GM18870 (cell line): ENCODE measurements around the gene GTPBP2.

Experiments used
- ATAC-seq: cut with Tn5 transposase; IDR thresholded peaks from one replicate; pipeline ENCODE4 v1.9.1; 2021; ENCODE audit warnings: moderate library complexity; ENCODE audit not compliant: unreplicated experiment

The GTPBP2 gene

GRCh38 chr6:43582911-43583310, 46.2 kb downstream of the GTPBP2 start:
- no peak for ATAC-seq

- no peak for ATAC-seq
Measured at GRCh38 chr6:43579171-43579570, 49.9 kb downstream of the GTPBP2 start.

GRCh38 chr6:43578748-43579147, 50.3 kb downstream of the GTPBP2 start:
- ATAC-seq: no peak

GRCh38 chr6:43575772-43576551, 53.1 kb downstream of the GTPBP2 start, which contains the start of the genes POLH and XPO5:
Gene POLH (plus strand): TSS chr6:43576185. CDS start chr6:43582320, 6,135 bp downstream.
Gene XPO5 (minus strand): TSS chr6:43576038. CDS start chr6:43575864, 174 bp downstream.
- ATAC-seq: peak; percentile 50

GRCh38 chr6:43575105-43575771, 53.8 kb downstream of the GTPBP2 start:
- peak; percentile 10 for ATAC-seq

GRCh38 chr6:43572015-43572414, 57.0 kb downstream of the GTPBP2 start:
- no peak for ATAC-seq

GRCh38 chr6:43570876-43571441, 58.1 kb downstream of the GTPBP2 start:
- no peak for ATAC-seq
